Kidney epithelial cell (primary cell): ENCODE measurements around the gene SH3RF3. TPM values are rescaled to one million over a fixed set of nuclear protein-coding genes. Genes with fewer than 3 reads are reported as not detected.
A peak's percentile ranks its signal among the peaks of the same experiment; 100 is the strongest.

Source experiments
- DNase-seq: peaks from one replicate; pipeline ENCODE4 v3.0.0-alpha.2; 2010; ENCODE audit warnings: low read depth
- H3K27me3 ChIP-seq: 2 replicates; pipeline ENCODE4 v1.6.0; 2011; ENCODE audit warnings: low read length; ENCODE audit not compliant: control insufficient read depth, insufficient read depth
- H3K36me3 ChIP-seq: 2 replicates; pipeline ENCODE4 v1.5.1; 2011; ENCODE audit warnings: low read length; ENCODE audit not compliant: control insufficient read depth, insufficient read depth
- H3K4me3 ChIP-seq: 2 replicates; pipeline ENCODE4 v1.5.1; 2011; ENCODE audit warnings: low read depth, mild to moderate bottlenecking, control low read depth, low read length
- total RNA-seq: library from RNA; depleted of rRNA; stranded (reverse); fragments of >200 nt; gene quantifications from 2 replicates; pipeline ENCODE4 v1.2.3, GENCODE V29; 2015
- TF ChIP-seq, protein P1 (sequence below): IDR thresholded peaks from 2 replicates; pipeline ENCODE4 v1.5.1; 2011; ENCODE audit warnings: mild to moderate bottlenecking, moderate library complexity, low read length, control low read depth, inconsistent platforms; ENCODE audit not compliant: insufficient read depth, poor library complexity, severe bottlenecking

Gene SH3RF3
- total RNA-seq, 1 donor from 2014 or later, result 9.6 TPM

DNA sequence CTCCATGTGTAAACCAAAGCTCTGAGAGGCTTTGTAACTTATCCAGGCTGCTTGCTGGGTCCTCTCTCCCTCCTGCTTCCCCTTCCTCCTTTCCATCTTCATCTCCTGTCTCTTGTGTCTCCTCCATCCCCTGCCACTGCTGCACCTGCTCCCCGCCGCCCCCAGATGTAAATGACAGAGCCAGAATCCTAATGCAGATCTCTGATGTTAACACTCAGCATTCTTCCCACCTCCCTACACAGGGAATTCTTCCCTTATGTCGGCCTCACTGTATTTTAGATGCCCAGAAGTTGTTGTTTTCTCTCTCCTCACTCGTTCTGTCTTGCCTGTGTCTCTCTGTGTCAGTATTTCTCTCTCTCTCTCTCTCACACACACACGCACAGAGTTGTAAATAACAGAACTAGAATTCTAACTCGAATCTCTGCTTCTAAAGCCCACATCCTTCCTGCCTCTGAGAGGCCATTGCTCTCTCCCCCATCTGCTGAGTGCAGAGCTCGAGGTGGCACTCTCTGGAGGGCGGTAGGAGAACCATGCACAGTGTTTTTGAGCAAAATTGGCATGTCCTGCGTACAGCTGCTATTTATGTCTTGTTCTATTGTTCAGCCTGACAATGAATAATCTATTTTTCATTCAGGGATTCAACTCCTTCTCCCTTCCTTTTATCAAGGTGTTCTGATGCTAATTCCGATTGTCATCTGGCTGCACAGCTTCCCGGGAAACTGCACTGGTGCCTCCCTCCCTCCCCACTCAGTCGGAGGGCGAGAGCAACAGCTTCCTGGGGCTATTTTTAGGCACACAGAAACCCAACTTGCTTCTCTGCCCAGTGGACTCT is 219.9 kb downstream of the SH3RF3 start:
- no peak for DNase-seq
- TF ChIP-seq, protein P1, sequence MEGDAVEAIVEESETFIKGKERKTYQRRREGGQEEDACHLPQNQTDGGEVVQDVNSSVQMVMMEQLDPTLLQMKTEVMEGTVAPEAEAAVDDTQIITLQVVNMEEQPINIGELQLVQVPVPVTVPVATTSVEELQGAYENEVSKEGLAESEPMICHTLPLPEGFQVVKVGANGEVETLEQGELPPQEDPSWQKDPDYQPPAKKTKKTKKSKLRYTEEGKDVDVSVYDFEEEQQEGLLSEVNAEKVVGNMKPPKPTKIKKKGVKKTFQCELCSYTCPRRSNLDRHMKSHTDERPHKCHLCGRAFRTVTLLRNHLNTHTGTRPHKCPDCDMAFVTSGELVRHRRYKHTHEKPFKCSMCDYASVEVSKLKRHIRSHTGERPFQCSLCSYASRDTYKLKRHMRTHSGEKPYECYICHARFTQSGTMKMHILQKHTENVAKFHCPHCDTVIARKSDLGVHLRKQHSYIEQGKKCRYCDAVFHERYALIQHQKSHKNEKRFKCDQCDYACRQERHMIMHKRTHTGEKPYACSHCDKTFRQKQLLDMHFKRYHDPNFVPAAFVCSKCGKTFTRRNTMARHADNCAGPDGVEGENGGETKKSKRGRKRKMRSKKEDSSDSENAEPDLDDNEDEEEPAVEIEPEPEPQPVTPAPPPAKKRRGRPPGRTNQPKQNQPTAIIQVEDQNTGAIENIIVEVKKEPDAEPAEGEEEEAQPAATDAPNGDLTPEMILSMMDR, result no peak
- H3K36me3 ChIP-seq, result no peaks in the 10 kb centered on the region
- H3K4me3 ChIP-seq, result no peak overlapping the region
- H3K27me3 ChIP-seq, result no peaks in the 10 kb centered on the region

DNA sequence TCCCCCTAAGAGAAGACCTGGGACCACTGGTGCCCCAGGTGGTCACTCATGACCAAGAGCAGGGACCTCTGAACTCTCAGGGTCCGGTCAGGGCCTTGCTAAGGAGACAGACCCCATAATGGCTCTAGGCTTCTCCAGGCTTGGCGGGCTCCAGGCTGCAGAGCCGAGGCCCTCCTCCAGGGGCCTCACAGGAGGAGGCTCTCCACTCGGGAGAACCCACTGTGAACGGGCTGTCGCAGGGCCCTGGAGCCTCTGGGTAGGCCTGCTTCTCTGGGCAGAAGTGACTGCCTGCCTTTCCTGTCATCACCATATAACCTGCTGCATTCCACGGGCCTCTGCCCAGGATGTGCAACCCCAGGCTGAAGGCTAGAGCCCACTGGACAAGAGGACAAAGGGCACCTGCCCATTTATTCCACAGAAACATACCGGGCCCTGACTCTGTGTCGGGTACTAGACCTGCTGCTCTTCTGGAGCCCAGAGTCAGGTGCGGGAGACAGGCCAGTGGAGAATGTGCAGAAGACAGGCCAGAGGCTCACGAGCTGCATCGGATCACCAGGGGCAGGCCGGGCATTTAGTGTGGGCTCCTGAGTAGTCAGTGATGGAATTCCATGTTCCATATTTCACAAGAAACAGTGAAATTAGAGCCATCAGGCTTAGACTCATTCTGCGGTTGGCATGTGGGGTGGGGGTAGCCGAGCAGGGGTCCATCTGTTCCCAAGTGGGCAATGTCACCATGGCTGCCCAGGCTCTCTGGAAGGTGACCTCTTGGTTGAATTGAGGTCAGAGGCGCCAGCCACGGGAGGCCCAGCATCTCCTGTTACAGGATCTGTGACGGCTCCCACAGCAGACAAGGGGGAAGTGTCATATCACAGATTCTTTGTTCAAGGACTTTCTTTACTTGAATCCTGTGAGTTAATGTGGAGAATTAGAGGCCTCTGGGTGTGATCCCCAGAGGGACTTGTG is 220.8 kb downstream of the SH3RF3 start:
- DNase-seq, result no peak
- Histone ChIP-seq H3K4me3 (no peak overlapping the region), H3K36me3 (no peaks in the 10 kb centered on the region), H3K27me3 (no peaks in the 10 kb centered on the region)
- TF ChIP-seq, protein P1, result no peak

- TF ChIP-seq, protein P1, result no peak
- H3K27me3 ChIP-seq, result no peaks in the 10 kb centered on the region
- no peak overlapping the region for H3K4me3 ChIP-seq
- H3K36me3 ChIP-seq, result no peaks in the 10 kb centered on the region
- no peak for DNase-seq
These were observed 221.5 kb downstream of the SH3RF3 start for GRCh38 chr2:109350526-109350925.

GRCh38 chr2:109351164-109351756 is 222.3 kb downstream of the SH3RF3 start:
- Histone ChIP-seq H3K27me3 (no peaks in the 10 kb centered on the region), H3K36me3 (no peaks in the 10 kb centered on the region), H3K4me3 (no peak overlapping the region)
- peak; percentile 57 for DNase-seq
- TF ChIP-seq, protein P1, result no peak

DNA sequence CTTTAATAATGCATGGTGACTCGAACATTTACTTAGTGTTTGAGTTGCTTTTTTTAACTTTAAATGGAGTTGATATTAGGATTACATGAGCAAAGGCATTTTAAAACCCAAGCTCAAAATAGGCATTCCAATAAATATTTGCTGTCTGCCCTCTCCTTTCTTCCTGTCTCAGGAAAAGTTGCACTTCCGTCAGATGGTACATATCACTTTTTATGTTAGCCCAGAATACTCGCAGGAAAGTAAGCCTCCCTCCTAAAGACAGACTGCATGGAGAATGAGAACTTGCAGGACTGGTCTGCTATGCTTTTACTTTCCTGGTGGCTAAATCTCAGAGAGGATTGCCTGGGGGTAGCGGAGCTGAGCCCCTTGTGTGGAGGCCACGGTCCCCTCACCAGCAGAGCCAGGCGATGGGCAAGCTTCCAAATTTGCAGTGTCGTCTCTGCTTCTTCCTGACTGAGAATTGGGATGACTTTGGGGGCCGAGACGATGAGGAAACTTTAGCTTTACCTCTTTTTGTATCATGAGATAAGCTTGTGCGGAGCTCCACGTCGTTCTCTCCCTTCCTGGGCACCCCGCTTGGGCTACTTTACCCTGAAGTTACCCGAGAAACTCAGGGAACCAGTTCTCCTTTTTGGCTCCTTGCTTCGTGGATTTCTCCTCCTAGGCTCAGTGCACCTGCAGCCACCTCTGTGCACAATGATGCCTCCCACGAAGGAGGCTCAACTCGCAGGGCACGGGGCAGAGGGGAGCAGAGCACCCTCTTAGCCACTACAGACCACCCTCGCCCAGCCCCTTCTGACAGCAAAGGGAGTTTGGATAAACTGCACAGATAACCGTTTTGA is 223.3 kb downstream of the SH3RF3 start:
- Histone ChIP-seq H3K4me3 (no peak overlapping the region), H3K27me3 (no peaks in the 10 kb centered on the region), H3K36me3 (no peaks in the 10 kb centered on the region)
- TF ChIP-seq, protein P1, result no peak
- DNase-seq, result no peak
